GM19397 (cell line): ENCODE data around the gene TTYH2.
"Not testable (repeated sequence)": the region's sequence is repeated elsewhere in the genome, so short reads cannot be mapped to it uniquely, and the experiment has no call there.

Experiments used
- ATAC-seq: cut with Tn5 transposase; IDR thresholded peaks from one replicate; pipeline ENCODE4 v1.9.1; 2021; ENCODE audit warnings: mild to moderate bottlenecking, moderate library complexity; ENCODE audit not compliant: unreplicated experiment

Gene TTYH2

DNA sequence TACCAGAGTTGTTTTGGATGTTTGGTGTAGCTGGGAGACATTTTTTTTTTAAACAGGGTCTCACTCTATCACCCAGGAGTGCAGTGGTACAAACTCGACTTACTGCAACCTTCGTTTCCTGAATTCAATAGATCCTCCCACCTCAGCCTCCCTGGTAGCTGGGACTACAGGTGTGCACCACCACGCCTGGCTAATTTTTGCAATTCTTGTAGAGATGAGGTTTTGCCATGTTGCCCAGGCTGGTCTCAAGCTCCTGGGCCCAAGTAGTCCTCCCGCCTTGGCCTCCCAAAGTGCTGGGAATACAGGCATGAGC is 68.9 kb downstream of the TTYH2 start:
- ATAC-seq: not testable (repeated sequence)

DNA sequence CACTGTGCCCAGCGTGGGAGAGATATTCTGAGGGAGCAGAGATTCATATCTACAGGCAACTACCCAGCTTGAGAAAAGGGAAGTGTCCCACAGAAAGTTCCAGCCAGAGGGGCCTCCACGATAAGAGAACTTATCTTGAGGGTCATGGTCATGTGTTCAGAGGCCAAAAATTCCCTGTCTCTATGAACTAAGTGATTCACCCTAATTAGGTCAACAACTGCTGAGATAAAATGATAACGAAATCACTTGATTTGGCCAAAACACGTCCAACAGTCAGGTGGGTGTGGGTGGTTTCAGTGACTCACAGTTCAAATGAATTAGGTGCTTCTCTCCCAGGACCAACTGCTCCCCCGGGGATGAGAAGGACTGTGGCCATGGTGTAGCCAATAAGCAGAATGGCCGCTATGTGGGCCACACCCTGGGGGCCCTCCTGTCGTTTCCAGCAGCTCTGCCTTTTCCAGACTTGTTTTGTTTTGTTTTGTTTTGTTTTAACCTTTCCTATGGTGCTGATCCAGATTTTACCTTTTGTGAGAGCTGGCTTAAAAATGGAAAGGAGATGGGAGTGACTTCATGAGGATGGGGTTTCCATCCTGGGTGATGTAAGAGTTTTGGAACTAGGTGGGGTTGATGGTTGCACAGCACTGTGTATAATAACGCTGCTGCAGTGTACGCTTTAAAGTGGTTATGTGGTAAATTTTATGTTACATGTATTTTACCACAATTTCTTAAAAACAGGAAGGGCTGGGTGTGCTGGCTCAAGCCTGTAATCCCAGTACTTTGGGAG is 69.4 kb downstream of the TTYH2 start:
- ATAC-seq: no peak

GRCh38 chr17:74283371-74283673 is 70.0 kb downstream of the TTYH2 start:
- ATAC-seq: no peak

DNA sequence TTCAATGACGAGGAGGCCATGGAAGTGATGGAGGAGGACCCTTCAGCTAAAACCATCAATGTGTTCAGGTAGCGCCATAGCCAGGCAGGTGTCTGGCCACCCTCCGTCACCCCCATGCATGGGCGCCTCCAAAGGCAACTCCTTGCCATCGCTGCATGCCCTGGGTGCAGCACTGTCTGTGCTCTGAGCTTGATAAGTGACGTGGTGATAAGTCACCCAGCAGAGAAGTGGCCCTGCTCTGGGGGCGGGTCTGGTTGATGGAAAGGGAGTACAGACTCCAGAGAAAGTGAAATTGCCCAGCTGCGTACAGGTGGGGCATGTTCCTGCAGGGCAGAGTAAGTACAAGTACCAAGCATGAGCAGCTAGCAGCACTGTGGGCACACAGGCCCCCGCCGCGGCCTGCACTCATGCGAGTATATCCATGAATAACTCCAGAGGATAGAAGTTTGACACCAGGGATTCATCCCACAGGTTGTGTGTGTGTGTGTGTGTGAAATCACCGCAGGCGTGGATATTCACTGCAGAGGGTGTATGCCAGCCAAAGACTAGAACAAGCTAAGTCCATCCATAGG is 73.7 kb downstream of the TTYH2 start:
- no peak for ATAC-seq

GRCh38 chr17:74288785-74289184 is 75.4 kb downstream of the TTYH2 start:
- no peak for ATAC-seq

DNA sequence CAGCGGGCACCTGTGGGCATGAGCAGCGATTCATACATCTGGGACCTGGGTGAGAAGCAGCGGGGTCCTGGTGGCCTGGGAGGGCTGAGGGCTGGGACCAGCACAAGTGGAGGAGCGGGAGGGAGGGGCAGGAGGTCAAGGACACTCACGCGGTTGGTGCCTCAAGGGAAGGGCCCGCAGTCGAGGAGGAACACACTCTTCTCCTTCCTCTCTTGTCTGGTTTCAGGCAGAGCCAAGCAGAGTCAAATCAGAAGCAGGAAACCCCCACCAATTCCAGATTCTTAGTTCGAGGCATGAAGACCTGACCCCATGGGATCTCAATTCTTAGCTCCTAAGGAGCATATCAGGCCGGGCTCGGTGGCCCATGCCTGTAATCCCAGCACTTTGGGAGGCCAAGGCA is 76.3 kb downstream of the TTYH2 start:
- ATAC-seq: no peak

- no peak for ATAC-seq
Measured at GRCh38 chr17:74290340-74290739, 77.0 kb downstream of the TTYH2 start.

DNA sequence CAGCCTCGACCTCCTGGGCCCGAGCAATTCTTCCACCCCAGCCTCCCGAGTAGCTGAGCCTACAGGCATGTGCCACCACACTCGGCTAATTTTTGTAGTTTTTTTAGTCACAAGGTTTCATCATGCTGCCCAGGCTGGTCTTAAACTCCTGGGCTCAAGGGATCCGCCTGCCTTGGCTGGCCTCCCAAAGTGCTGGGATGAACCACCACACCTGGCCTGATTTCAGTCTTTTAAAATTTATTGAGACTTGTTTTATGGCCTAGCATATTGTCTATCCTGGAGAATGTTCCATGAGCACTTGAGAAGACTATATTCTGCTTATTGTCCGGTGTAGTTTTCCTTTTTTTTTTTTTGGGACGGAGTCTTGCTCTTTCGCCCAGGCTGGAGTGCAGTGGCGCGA is 79.1 kb downstream of the TTYH2 start:
- ATAC-seq: no peak

DNA sequence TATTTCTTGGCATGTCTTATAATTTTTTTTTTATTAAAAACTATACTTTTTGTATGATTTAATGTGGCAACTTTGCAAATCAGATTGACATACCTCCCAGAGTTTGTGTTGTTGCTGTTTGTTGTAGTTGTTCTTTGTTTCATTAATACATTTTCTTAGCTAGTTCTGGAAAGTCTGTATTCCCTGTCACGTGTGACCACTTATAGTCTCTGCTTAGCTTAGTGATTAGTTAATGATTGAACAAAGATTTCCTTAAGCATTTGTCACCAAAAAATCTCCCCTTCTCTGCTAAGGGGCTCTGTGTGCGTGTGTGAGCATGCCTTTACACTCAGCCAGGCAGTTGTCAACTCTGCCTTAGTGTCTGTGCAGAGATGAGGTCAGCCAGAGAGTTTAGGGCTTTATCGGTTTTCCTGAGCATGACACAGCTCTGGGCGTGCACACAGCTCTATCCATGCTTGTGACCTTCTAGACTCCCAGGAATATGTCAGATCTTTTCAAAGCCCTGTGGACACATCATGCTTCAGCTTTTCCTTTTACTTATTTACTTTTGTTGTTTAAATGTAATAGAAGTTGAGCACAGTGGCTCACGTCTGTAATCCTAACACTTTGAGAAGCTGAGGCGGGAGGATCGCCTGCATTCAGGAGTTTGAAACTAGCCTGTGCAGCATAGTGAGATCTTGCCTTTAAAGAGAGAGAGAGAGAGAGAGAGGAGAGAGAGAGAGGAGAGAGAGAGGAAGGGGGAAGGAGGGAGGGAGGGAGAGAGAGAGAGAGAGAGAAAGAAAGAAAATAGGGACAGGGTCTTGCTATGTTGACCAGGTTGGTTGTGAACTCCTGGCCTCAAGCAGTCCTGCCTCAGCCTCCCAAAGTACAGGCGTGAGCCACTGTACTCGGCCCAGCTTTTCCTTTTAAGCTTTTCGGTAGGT is 82.5 kb downstream of the TTYH2 start:
- ATAC-seq: no peak

GRCh38 chr17:74296548-74296936 is 83.2 kb downstream of the TTYH2 start:
- ATAC-seq: no peak

DNA sequence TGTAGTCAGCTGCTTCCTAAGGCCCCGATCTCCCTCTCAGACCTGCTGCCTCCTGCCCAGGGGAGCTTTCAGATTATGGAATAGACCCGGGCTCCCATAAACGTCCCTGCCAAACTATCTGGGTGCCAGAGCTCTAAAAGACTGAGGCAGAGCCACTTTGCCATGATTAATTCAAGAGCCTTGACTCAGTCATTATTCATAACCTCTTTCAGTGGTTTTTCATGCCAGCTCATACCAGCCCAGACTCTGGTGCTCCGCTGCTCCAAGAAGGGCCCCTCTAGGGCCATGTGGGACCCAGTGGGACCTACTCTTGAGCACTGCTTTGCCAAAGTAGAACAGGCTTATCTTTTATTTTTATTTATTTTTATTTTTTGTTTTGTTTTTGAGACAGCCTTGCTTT is 84.6 kb downstream of the TTYH2 start:
- ATAC-seq: no peak

GRCh38 chr17:74298778-74299177 is 85.4 kb downstream of the TTYH2 start:
- ATAC-seq: no peak

DNA sequence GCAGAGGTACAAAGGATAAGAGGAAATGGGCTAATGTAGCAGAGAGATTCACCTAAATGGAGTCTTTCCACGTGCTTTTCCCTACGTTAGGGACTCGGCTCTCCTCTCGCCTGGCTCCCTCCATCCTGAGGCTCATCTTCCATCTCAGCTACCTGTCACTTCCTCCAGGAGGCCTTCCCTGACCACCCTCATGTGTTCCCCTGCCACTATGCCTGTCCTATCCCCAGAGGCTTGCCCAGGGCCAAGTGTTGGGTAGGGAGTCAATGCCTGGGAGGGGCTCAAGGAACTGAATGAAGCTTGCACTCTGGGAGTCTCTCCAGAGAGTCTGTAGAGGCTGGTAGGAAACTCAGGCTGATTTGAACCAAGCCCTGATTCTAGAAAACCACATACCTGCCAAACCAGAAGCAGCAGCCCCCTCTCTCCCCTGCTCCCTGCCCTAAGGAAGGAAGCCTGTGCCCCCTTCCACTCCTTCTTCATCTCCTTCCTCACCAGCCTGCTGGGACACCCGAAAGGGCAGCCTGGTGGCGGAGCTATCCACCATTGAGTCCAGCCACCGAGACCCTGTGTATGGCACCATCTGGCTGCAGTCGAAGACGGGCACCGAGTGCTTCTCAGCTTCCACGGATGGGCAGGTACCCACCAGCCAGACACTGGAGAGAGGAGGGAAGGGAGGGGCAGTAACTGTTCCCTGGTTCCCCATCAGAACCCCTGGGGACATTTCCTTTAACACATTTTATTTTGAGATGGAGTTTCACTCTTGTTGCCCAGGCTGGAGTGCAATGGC is 86.0 kb downstream of the TTYH2 start:
- ATAC-seq: no peak

DNA sequence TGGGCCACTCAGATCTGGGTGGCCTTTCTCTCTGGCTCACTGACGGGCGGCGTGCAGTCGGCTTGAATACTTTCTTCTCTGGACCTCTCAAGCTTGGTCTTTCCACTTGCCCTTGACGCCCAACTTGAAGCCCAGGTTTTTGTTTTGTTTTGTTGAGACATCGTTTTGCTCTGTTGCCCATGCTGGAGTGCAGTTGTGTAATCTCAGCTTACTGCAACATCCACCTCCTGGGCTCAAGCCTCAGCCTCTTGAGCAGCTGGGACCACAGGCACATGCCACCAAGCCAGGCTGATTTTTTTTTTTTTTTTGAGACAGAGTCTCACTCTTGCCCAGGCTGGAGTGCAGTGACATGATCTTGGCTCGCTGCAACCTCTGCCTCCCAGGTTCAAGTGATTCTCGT is 89.9 kb downstream of the TTYH2 start:
- ATAC-seq: no peak

GRCh38 chr17:74304184-74304583 is 90.8 kb downstream of the TTYH2 start:
- no peak for ATAC-seq

DNA sequence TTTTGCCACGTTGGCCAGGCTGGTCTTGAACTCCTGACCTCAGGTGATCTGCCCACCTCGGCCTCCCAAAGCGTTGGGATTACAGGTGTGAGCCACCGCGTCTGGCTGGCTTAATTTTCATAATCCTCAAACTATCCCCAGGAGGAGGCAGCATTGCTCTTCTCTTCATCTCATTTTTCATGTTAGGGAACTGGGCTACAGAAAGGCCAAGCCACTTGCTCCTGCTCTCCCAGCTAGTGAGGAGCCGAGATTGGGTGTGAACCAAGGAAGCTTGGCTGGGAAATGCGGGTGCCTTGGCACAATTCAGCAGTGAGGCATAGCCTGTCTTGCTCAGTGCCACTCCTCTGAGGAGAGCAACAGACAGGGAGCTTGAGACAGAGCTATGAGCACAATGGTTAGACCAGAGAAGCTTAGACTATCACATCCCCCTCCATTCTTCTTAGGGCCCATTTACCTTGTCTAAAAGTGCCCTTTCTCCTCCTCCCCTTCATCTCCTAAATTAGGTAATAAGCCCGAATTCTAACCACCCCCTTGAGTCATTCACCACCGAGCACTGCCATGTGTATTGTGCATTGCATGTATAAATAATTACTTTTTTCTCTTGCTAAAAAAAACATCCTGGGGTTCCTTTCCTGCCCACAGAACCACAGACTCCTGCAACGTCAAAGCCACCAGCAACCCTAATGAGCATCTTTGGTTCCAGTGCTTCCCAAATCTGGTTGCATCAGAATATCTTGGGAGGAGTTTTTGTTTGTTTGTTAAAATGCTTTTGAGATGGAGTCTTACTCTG is 92.7 kb downstream of the TTYH2 start:
- ATAC-seq: no peak

DNA sequence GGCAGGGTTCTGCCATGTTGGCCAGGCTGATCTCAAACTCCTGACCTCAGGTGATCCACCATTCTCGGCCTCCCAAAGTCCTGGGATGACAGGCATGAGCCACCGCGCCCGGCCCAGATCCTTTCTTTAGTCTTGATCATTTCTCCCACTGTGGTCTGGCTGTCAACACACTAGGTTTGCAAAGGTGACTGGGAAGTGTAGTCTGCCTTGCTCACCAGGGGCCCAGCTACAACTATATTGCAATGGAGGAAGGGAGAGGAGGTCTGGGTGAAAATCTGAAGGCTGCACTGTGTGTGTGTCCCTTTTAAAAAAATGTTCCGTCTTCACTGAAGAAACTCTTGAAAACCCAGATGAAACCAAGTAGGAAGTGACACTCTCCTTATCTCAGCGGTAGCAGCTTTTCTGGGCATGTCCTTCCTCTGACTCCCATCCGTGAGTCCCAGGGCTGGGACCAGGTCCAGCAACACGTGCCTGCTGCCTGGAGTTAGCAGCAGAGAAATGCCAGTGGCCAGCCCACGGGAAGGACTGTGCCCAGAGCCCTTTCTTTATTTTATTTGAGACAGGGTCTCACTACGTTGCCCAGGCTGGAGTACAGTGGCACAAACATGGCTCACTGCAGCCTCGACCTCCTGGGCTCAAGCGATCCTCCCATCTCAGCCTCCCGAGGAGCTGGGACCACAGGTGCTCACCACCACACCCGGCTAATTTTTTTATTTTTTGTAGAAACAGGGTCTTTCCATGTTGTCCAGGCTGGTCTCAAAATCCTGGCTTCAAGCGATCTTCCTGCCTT is 94.8 kb downstream of the TTYH2 start:
- ATAC-seq: no peak

GRCh38 chr17:74309902-74310301 is 96.5 kb downstream of the TTYH2 start:
- ATAC-seq: no peak
